Measurements from ENCODE around the gene CHD2.

- no peak for TF ChIP-seq CTCF (IDR thresholded peaks at IDR 0.05; ENCODE audit: insufficient read depth, low read depth, low read length)
- no peak for TF ChIP-seq EZH2 (IDR thresholded peaks at IDR 0.05; ENCODE audit: insufficient read depth, low read length)
Measured at GRCh38 chr15:93042211-93042610, 142.1 kb downstream of the CHD2 start.

Measured in astrocyte (in vitro differentiated cells and primary cell).